HEK293 (cell line): ENCODE data around the gene KLHDC9.

Experiments used
- CTCF ChIP-seq: fragments of 450-650 bp; formaldehyde crosslinking; IDR thresholded peaks from 2 replicates; pipeline ENCODE4 v1.5.1; 2016; ENCODE audit warnings: missing biosample characterization, missing genetic modification characterization
- KLF1 ChIP-seq: fragments of 450-650 bp; formaldehyde crosslinking; IDR thresholded peaks from 2 replicates; pipeline ENCODE4 v1.5.1; 2016; ENCODE audit warnings: missing biosample characterization, missing genetic modification characterization
- PRDM2 ChIP-seq: fragments of 450-650 bp; formaldehyde crosslinking; IDR thresholded peaks from 2 replicates; pipeline ENCODE4 v1.5.1; 2016; ENCODE audit warnings: missing biosample characterization, missing genetic modification characterization, borderline replicate concordance
- PRDM6 ChIP-seq: fragments of 450-650 bp; formaldehyde crosslinking; IDR thresholded peaks from 2 replicates; pipeline ENCODE4 v1.5.1; 2017; ENCODE audit warnings: missing biosample characterization, missing genetic modification characterization
- REPIN1 ChIP-seq: fragments of 450-650 bp; formaldehyde crosslinking; IDR thresholded peaks from 2 replicates; pipeline ENCODE4 v1.5.1; 2017; ENCODE audit warnings: missing biosample characterization, missing genetic modification characterization, low read depth
- REST ChIP-seq: fragments of 450-650 bp; formaldehyde crosslinking; IDR thresholded peaks from 2 replicates; pipeline ENCODE4 v1.5.1; 2016; ENCODE audit warnings: missing biosample characterization, missing genetic modification characterization
- SP7 ChIP-seq: fragments of 450-650 bp; formaldehyde crosslinking; IDR thresholded peaks from 2 replicates; pipeline ENCODE4 v1.5.1; 2016; ENCODE audit warnings: missing biosample characterization, missing genetic modification characterization
- YY1 ChIP-seq: fragments of 450-650 bp; formaldehyde crosslinking; IDR thresholded peaks from 2 replicates; pipeline ENCODE4 v1.5.1; 2018; ENCODE audit warnings: missing biosample characterization, missing genetic modification characterization
- ZBTB21 ChIP-seq: fragments of 450-650 bp; formaldehyde crosslinking; IDR thresholded peaks from 2 replicates; pipeline ENCODE4 v1.5.1; 2017; ENCODE audit warnings: missing biosample characterization, missing genetic modification characterization
- ZBTB48 ChIP-seq: fragments of 450-650 bp; formaldehyde crosslinking; IDR thresholded peaks from 2 replicates; pipeline ENCODE4 v1.5.1; 2016; ENCODE audit warnings: missing biosample characterization, missing genetic modification characterization
- ZBTB49 ChIP-seq: fragments of 450-650 bp; formaldehyde crosslinking; IDR thresholded peaks from 2 replicates; pipeline ENCODE4 v1.5.1; 2016; ENCODE audit warnings: missing biosample characterization, missing genetic modification characterization, low read depth
- ZEB2 ChIP-seq: fragments of 450-650 bp; formaldehyde crosslinking; IDR thresholded peaks from 2 replicates; pipeline ENCODE4 v1.5.1; 2016; ENCODE audit warnings: missing biosample characterization, missing genetic modification characterization
- ZNF239 ChIP-seq: fragments of 450-650 bp; formaldehyde crosslinking; IDR thresholded peaks from 2 replicates; pipeline ENCODE4 v1.5.1; 2016; ENCODE audit warnings: missing biosample characterization, missing genetic modification characterization
- ZNF362 ChIP-seq: fragments of 450-650 bp; formaldehyde crosslinking; IDR thresholded peaks from 2 replicates; pipeline ENCODE4 v1.5.1; 2016; ENCODE audit warnings: missing biosample characterization, missing genetic modification characterization
- ZNF394 ChIP-seq: fragments of 450-650 bp; formaldehyde crosslinking; IDR thresholded peaks from 2 replicates; pipeline ENCODE4 v1.5.1; 2016; ENCODE audit warnings: missing biosample characterization, missing genetic modification characterization, mild to moderate bottlenecking, moderate library complexity, borderline replicate concordance
- ZNF501 ChIP-seq: fragments of 450-650 bp; formaldehyde crosslinking; IDR thresholded peaks from 2 replicates; pipeline ENCODE4 v1.5.1; 2016; ENCODE audit warnings: missing biosample characterization, missing genetic modification characterization
- ZNF629 ChIP-seq: fragments of 450-650 bp; formaldehyde crosslinking; IDR thresholded peaks from 2 replicates; pipeline ENCODE4 v1.5.1; 2017; ENCODE audit warnings: missing biosample characterization, missing genetic modification characterization
- ZNF76 ChIP-seq: fragments of 450-650 bp; formaldehyde crosslinking; IDR thresholded peaks from 2 replicates; pipeline ENCODE4; 2016; ENCODE audit warnings: low read depth, missing biosample characterization, missing genetic modification characterization, borderline replicate concordance
- ZNF768 ChIP-seq: fragments of 450-650 bp; formaldehyde crosslinking; IDR thresholded peaks from 2 replicates; pipeline ENCODE4 v1.5.1; 2018; ENCODE audit warnings: missing biosample characterization, mild to moderate bottlenecking, missing genetic modification characterization

KLHDC9 gene

GRCh38 chr1:161082996-161083747 is 15.0 kb upstream of the KLHDC9 start (continued):
- TF ChIP-seq PRDM2 (tag by site-specific recombination), result no peak
- TF ChIP-seq CTCF (tag by site-specific recombination), result no peak
- no peak for TF ChIP-seq REST (tag by site-specific recombination)
- TF ChIP-seq ZNF501, result no peak
- TF ChIP-seq SP7 (tag by site-specific recombination), result peak; percentile 77
- TF ChIP-seq ZBTB48 (tag by site-specific recombination), result no peak
- peak; percentile 22; the same call in 1 of the 2 replicates for TF ChIP-seq ZEB2 (tag by site-specific recombination)
- peak; percentile 50; the same call in 1 of the 2 replicates for TF ChIP-seq ZNF394 (tag by site-specific recombination)
- no peak for TF ChIP-seq ZBTB49 (tag by site-specific recombination)
- TF ChIP-seq REPIN1 (tag by site-specific recombination), result no peak
- TF ChIP-seq ZNF768 (tag by site-specific recombination), result no peak
- TF ChIP-seq YY1 (tag by site-specific recombination), result no peak
- no peak for TF ChIP-seq ZNF362 (tag by site-specific recombination)
- no peak for TF ChIP-seq ZNF239 (tag by site-specific recombination)
- no peak for TF ChIP-seq ZNF76 (tag by site-specific recombination)
- TF ChIP-seq KLF1 (tag by site-specific recombination), result peak; percentile 93; the same call in 1 of the 2 replicates
- peak; percentile 95 for TF ChIP-seq ZBTB21 (tag by site-specific recombination)
- peak; percentile 97 for TF ChIP-seq ZNF629
- no peak for TF ChIP-seq PRDM6 (tag by site-specific recombination)
